Keratinocyte (primary cell): ENCODE data around the gene CHSY1. TPM values are rescaled to one million over a fixed set of nuclear protein-coding genes. Genes with fewer than 3 reads are reported as not detected.

Experiments
- DNase-seq: peaks from one replicate; pipeline ENCODE4 v3.0.0-alpha.2; 2011; ENCODE audit warnings: low read depth, missing footprints, low spot score
- FAIRE-seq: peaks from 2 replicates; lab custom pipeline; 2011; peaks lifted over from hg19 to GRCh38; lab: Jason Lieb, UNC
- H2AFZ ChIP-seq: 2 replicates; pipeline ENCODE4 v1.6.0; 2012; ENCODE audit warnings: low read length, control low read depth, inconsistent platforms; ENCODE audit not compliant: control insufficient read depth
- H3K27ac ChIP-seq: 2 replicates; pipeline ENCODE4 v1.5.1; 2011; ENCODE audit warnings: low read length; ENCODE audit not compliant: control insufficient read depth, insufficient read depth
- H3K27me3 ChIP-seq: 3 replicates; pipeline ENCODE4 v1.6.0; 2011; ENCODE audit warnings: low read length; ENCODE audit not compliant: control insufficient read depth, insufficient read depth; ENCODE audit errors: extremely low read depth
- H3K36me3 ChIP-seq, 2 experiments: 2 replicates in 1 of 2; 3 replicates in 1 of 2; pipeline ENCODE4 v1.5.1; 2011; ENCODE audit warnings: low read length in 2 of 2, mild to moderate bottlenecking in 1 of 2; ENCODE audit not compliant: control insufficient read depth in 2 of 2, insufficient read depth in 2 of 2; ENCODE audit errors: extremely low read depth in 1 of 2
- H3K4me1 ChIP-seq: 3 replicates; pipeline ENCODE4 v1.5.1; 2011; ENCODE audit warnings: low read length; ENCODE audit not compliant: control insufficient read depth, insufficient read depth; ENCODE audit errors: extremely low read depth
- H3K4me2 ChIP-seq: 3 replicates; pipeline ENCODE4 v1.6.0; 2011; ENCODE audit warnings: low read depth, low read length; ENCODE audit not compliant: control insufficient read depth, insufficient read depth; ENCODE audit errors: extremely low read depth
- H3K4me3 ChIP-seq, 3 experiments: fragments of 200-600 bp in 1 of 3; sonication (generic) in 1 of 3; 2 replicates in 2 of 3; 3 replicates in 1 of 3; pipeline ENCODE4 v1.5.1; 2011 to 2016; ENCODE audit warnings: low read length in 3 of 3, mild to moderate bottlenecking in 3 of 3, control low read depth in 2 of 3, inconsistent platforms in 1 of 3, low read depth in 1 of 3, mixed read lengths in 1 of 3, mixed run types in 1 of 3, moderate library complexity in 1 of 3; ENCODE audit not compliant: control insufficient read depth in 2 of 3, insufficient read depth in 2 of 3; ENCODE audit errors: extremely low read depth in 1 of 3
- H3K79me2 ChIP-seq: 2 replicates; pipeline ENCODE4 v1.6.0; 2012; ENCODE audit warnings: low read length; ENCODE audit not compliant: control insufficient read depth, insufficient read depth
- H3K9ac ChIP-seq: 3 replicates; pipeline ENCODE4 v1.6.0; 2011; ENCODE audit warnings: low read length; ENCODE audit not compliant: control insufficient read depth, insufficient read depth; ENCODE audit errors: extremely low read depth
- H3K9me1 ChIP-seq: 3 replicates; pipeline ENCODE4 v1.6.0; 2011; ENCODE audit warnings: low read length; ENCODE audit not compliant: control insufficient read depth, insufficient read depth; ENCODE audit errors: extremely low read depth
- H3K9me3 ChIP-seq: 2 replicates; pipeline ENCODE4 v1.5.1; 2012; ENCODE audit warnings: low read depth, low read length; ENCODE audit not compliant: control insufficient read depth
- H4K20me1 ChIP-seq: 3 replicates; pipeline ENCODE4 v1.6.0; 2011; ENCODE audit warnings: low read length; ENCODE audit not compliant: control insufficient read depth, insufficient read depth; ENCODE audit errors: extremely low read depth
- EZH2 ChIP-seq: IDR thresholded peaks from one replicate; pipeline ENCODE4 v1.6.1; 2012; ENCODE audit warnings: inconsistent platforms, mild to moderate bottlenecking, low read length, moderate library complexity
- dilution Hi-C: fragments of 300-500 bp; cut with MboI; formaldehyde crosslinking; loops from one replicate; pipeline ENCODE4 v1.7.0; 2020; ENCODE audit warnings: low sequenced_read_pairs; ENCODE audit not compliant: extremely low pct_ligation_motif_present
- polyA plus RNA-seq, 5 experiments: library from polyadenylated mRNA; depleted of rRNA in 3 of 5; stranded (reverse) in 3 of 5; stranded (forward) in 1 of 5; unstranded in 1 of 5; fragments of >200 nt; gene quantifications; 1 replicate in 1 of 5; 2 replicates in 3 of 5; 3 replicates in 1 of 5; pipeline versions ENCODE4 v1.2.1 to v1.2.3, GENCODE V29; 2011 to 2012; ENCODE audit warnings: missing spikeins in 2 of 5, low read depth in 1 of 5, low replicate concordance in 1 of 5
- TF ChIP-seq, protein P1 (sequence below), 3 experiments: IDR thresholded peaks in 1 of 3; conservative IDR thresholded peaks in 1 of 3; optimal IDR thresholded peaks in 1 of 3; 2 replicates in 2 of 3; 3 replicates in 1 of 3; pipeline versions ENCODE3 to v1.5.1; 2011; ENCODE audit warnings: low read length in 3 of 3, mild to moderate bottlenecking in 3 of 3, moderate library complexity in 2 of 3, control low read depth in 1 of 3, inconsistent platforms in 1 of 3; ENCODE audit not compliant: insufficient read depth in 2 of 3; ENCODE audit errors: extremely low read depth in 1 of 3

The CHSY1 gene
- polyA plus RNA-seq, 1 donor (not counting 4 experiments of a cell fraction or from before 2014, with no cell fraction given): 27.0 TPM

DNA sequence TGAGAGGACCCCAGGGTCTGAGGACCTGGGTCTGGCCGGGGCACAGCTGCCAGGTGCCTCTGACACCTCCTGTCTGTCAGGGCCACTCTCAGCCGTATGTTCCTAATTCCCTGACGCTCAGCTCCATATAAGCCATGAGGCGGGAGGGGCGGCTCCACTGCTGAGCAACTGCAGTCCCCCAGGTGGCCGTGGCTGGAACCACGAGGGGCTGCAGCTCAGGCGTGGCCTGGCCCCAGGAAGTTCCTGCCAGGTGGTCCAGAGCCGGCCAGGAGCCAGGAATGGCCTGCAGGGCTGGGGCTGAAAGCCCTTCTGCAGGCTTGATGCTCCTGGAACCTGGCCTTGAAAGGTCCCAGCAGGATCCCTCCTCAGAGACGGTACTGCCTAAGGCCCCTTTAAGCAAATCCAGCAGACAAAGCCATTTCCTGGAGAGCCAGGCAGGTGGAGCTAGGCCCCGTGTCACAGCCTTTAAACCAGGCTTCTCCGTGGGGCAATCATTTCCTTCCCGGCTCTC, 118.0 kb downstream of the CHSY1 start:
- DNase-seq: no peak
- Histone ChIP-seq H3K9me3 (no peaks in the 10 kb centered on the region), H3K9me1 (no peaks in the 10 kb centered on the region), H3K9ac (no peak overlapping the region), H3K27ac (no peak overlapping the region), H3K27me3 (no peaks in the 10 kb centered on the region), H3K4me1 (no peaks in the 10 kb centered on the region), H3K4me3 (no peak overlapping the region), H2AFZ (no peak overlapping the region), H4K20me1 (no peaks in the 10 kb centered on the region), H3K36me3 (no peaks in the 10 kb centered on the region), H3K4me2 (no peak overlapping the region), H3K79me2 (no peaks in the 10 kb centered on the region)
- FAIRE-seq: no peak
- dilution Hi-C loops: no loop called here
- TF ChIP-seq, protein P1, sequence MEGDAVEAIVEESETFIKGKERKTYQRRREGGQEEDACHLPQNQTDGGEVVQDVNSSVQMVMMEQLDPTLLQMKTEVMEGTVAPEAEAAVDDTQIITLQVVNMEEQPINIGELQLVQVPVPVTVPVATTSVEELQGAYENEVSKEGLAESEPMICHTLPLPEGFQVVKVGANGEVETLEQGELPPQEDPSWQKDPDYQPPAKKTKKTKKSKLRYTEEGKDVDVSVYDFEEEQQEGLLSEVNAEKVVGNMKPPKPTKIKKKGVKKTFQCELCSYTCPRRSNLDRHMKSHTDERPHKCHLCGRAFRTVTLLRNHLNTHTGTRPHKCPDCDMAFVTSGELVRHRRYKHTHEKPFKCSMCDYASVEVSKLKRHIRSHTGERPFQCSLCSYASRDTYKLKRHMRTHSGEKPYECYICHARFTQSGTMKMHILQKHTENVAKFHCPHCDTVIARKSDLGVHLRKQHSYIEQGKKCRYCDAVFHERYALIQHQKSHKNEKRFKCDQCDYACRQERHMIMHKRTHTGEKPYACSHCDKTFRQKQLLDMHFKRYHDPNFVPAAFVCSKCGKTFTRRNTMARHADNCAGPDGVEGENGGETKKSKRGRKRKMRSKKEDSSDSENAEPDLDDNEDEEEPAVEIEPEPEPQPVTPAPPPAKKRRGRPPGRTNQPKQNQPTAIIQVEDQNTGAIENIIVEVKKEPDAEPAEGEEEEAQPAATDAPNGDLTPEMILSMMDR (optimal IDR thresholded peaks at IDR 0.05 in 1 of 3, IDR thresholded peaks at IDR 0.05 in 1 of 3, conservative IDR thresholded peaks at IDR 0.05 in 1 of 3; ENCODE audit: extremely low read depth in 1 of 3, insufficient read depth in 2 of 3, low read length in 3 of 3): no peak
- TF ChIP-seq EZH2: no peak

- Histone ChIP-seq H3K4me1 (peaks cover 4% of the 10 kb centered on the region), H3K4me2 (no peak overlapping the region), H3K27me3 (no peaks in the 10 kb centered on the region), H3K79me2 (no peaks in the 10 kb centered on the region), H3K9me3 (no peaks in the 10 kb centered on the region), H3K27ac (no peak overlapping the region), H4K20me1 (no peaks in the 10 kb centered on the region), H3K9me1 (no peaks in the 10 kb centered on the region), H3K36me3 (no peaks in the 10 kb centered on the region), H3K9ac (no peak overlapping the region), H3K4me3 (no peak overlapping the region), H2AFZ (no peak overlapping the region)
- DNase-seq (no peak), FAIRE-seq (no peak)
- TF ChIP-seq EZH2: no peak
- TF ChIP-seq, protein P1 (optimal IDR thresholded peaks at IDR 0.05 in 1 of 3, IDR thresholded peaks at IDR 0.05 in 1 of 3, conservative IDR thresholded peaks at IDR 0.05 in 1 of 3; ENCODE audit: extremely low read depth in 1 of 3, insufficient read depth in 2 of 3, low read length in 3 of 3): no peak
- dilution Hi-C loops: no loop called here
Observed at GRCh38 chr15:101133181-101133460, 118.7 kb downstream of the CHSY1 start.
